GM23338 (cell line): ENCODE data around the gene NAALADL2. TPM values are rescaled to one million over a fixed set of nuclear protein-coding genes. Genes with fewer than 3 reads are reported as not detected.

Experiments used
- ATAC-seq: fragments of 200-7000 bp; cut with Tn5 transposase; 3 replicates; pipeline ENCODE4 v1.9.1; 2020
- DNase-seq: peaks from one replicate; pipeline ENCODE4 v3.0.0-alpha.2; 2015; ENCODE audit warnings: low spot score
- H2AFZ ChIP-seq: fragments of 200-600 bp; sonication (generic); 2 replicates; pipeline ENCODE4 v1.8.0; 2016; ENCODE audit warnings: antibody characterized with exemption, mild to moderate bottlenecking, moderate library complexity
- H3F3A ChIP-seq: fragments of 200-600 bp; sonication (generic); replicated peaks from 2 replicates; pipeline ENCODE4 v1.8.0; 2017; ENCODE audit warnings: antibody characterized with exemption, mixed run types, low read depth
- H3K27ac ChIP-seq: fragments of 200-600 bp; sonication (generic); 2 replicates; pipeline ENCODE4 v1.6.1; 2016; ENCODE audit warnings: low read depth
- H3K27me3 ChIP-seq: fragments of 200-600 bp; sonication (generic); 2 replicates; pipeline ENCODE4 v1.8.0; 2016; ENCODE audit warnings: mild to moderate bottlenecking, mixed run types, moderate library complexity; ENCODE audit not compliant: insufficient read depth
- H3K36me3 ChIP-seq: fragments of 200-600 bp; sonication (generic); 2 replicates; pipeline ENCODE4 v1.8.0; 2016; ENCODE audit warnings: mild to moderate bottlenecking; ENCODE audit not compliant: insufficient read depth
- H3K4me1 ChIP-seq: fragments of 200-600 bp; sonication (generic); 2 replicates; pipeline ENCODE4 v1.8.0; 2016; ENCODE audit warnings: mild to moderate bottlenecking, moderate library complexity; ENCODE audit not compliant: insufficient read depth
- H3K4me2 ChIP-seq: fragments of 200-600 bp; sonication (generic); 2 replicates; pipeline ENCODE4 v1.7.1; 2017; ENCODE audit warnings: mixed run types
- H3K4me3 ChIP-seq: fragments of 200-600 bp; sonication (generic); 2 replicates; pipeline ENCODE4 v1.6.1; 2016; ENCODE audit warnings: mixed run types
- H3K79me2 ChIP-seq: fragments of 200-600 bp; sonication (generic); replicated peaks from 2 replicates; pipeline ENCODE4 v1.8.0; 2017; ENCODE audit warnings: mild to moderate bottlenecking; ENCODE audit not compliant: insufficient read depth
- H3K9me2 ChIP-seq: fragments of 200-600 bp; sonication (generic); 2 replicates; pipeline ENCODE4 v1.8.0; 2017; ENCODE audit not compliant: insufficient read depth
- H4K20me1 ChIP-seq: fragments of 200-600 bp; sonication (generic); replicated peaks from 2 replicates; pipeline ENCODE4 v1.8.0; 2017; ENCODE audit warnings: mild to moderate bottlenecking; ENCODE audit not compliant: insufficient read depth
- H3K27ac Mint-ChIP-seq: 2 replicates; pipeline ENCODE4 v1.8.0; 2020; ENCODE audit warnings: inconsistent platforms, mild to moderate bottlenecking, moderate library complexity, mixed read lengths
- H3K27me3 Mint-ChIP-seq: 3 replicates; pipeline ENCODE4 v1.8.0; 2022; ENCODE audit warnings: low read depth, mild to moderate bottlenecking, moderate library complexity, mixed read lengths, inconsistent platforms; ENCODE audit not compliant: insufficient read depth, poor library complexity
- H3K36me3 Mint-ChIP-seq: 3 replicates; pipeline ENCODE4 v1.8.0; 2021; ENCODE audit warnings: low read depth, mild to moderate bottlenecking, inconsistent platforms, moderate library complexity, mixed read lengths
- H3K4me1 Mint-ChIP-seq: 3 replicates; pipeline ENCODE4 v1.8.0; 2020; ENCODE audit warnings: mild to moderate bottlenecking, inconsistent platforms, mixed read lengths
- H3K4me3 Mint-ChIP-seq: 3 replicates; pipeline ENCODE4 v1.8.0; 2021; ENCODE audit warnings: moderate library complexity, mild to moderate bottlenecking, inconsistent platforms, mixed read lengths
- H3K9me3 Mint-ChIP-seq: 3 replicates; pipeline ENCODE4 v1.8.0; 2020; ENCODE audit warnings: moderate library complexity, mild to moderate bottlenecking, inconsistent platforms, mixed read lengths
- CREB1 ChIP-seq: fragments of 250-450 bp; sonication (Bioruptor Pico); IDR thresholded peaks from 2 replicates; pipeline ENCODE4 v1.5.0; 2020; ENCODE audit warnings: low read depth, mild to moderate bottlenecking, moderate library complexity
- ETS1 ChIP-seq: IDR thresholded peaks from 2 replicates; pipeline ENCODE4 v1.6.1; 2016; ENCODE audit warnings: antibody characterized with exemption
- EZH2 ChIP-seq: fragments of 200-600 bp; sonication (generic); IDR thresholded peaks from one replicate; pipeline ENCODE4 v1.8.0; 2017; ENCODE audit warnings: antibody characterized with exemption, mild to moderate bottlenecking, low read depth; ENCODE audit not compliant: unreplicated experiment
- EZH2phosphoT487 ChIP-seq: fragments of 200-600 bp; sonication (generic); IDR thresholded peaks from one replicate; pipeline ENCODE4 v1.8.1; 2018; ENCODE audit warnings: antibody characterized with exemption; ENCODE audit not compliant: unreplicated experiment
- JUNB ChIP-seq: IDR thresholded peaks from one replicate; pipeline ENCODE4 v1.6.1; 2016; ENCODE audit warnings: antibody characterized with exemption; ENCODE audit not compliant: unreplicated experiment
- NANOG ChIP-seq: IDR thresholded peaks from 2 replicates; pipeline ENCODE4 v1.6.1; 2016; ENCODE audit warnings: antibody characterized with exemption, borderline replicate concordance
- REST ChIP-seq: IDR thresholded peaks from one replicate; pipeline ENCODE4 v1.6.1; 2018; ENCODE audit warnings: antibody characterized with exemption; ENCODE audit not compliant: unreplicated experiment
- ZNF331 ChIP-seq: fragments of 250-450 bp; sonication (Bioruptor Pico); IDR thresholded peaks from 2 replicates; pipeline ENCODE4 v1.5.0; 2020; ENCODE audit warnings: low read depth, mild to moderate bottlenecking, moderate library complexity
- polyA plus RNA-seq: library from polyadenylated mRNA; unstranded; fragments of >200 nt; fragmentation: Nextera tagmentation; extraction: Ambion mirVana; gene quantifications from 2 replicates; pipeline ENCODE4 v1.2.1, GENCODE V29; 2016
- total RNA-seq: library from RNA; depleted of rRNA; stranded (reverse); fragments of >200 nt; shearing (Covaris generic); gene quantifications from 2 replicates; pipeline ENCODE4 v1.2.3, GENCODE V29; 2014
- TF ChIP-seq, protein P1 (sequence below): fragments of 250-450 bp; sonication (Bioruptor Pico); IDR thresholded peaks from 2 replicates; pipeline ENCODE4 v1.5.0; 2020; ENCODE audit warnings: mild to moderate bottlenecking, moderate library complexity

The NAALADL2 gene
- total and polyA plus RNA-seq, 2 experiments from 2014 or later, result 1.6 to 2.6 TPM

DNA sequence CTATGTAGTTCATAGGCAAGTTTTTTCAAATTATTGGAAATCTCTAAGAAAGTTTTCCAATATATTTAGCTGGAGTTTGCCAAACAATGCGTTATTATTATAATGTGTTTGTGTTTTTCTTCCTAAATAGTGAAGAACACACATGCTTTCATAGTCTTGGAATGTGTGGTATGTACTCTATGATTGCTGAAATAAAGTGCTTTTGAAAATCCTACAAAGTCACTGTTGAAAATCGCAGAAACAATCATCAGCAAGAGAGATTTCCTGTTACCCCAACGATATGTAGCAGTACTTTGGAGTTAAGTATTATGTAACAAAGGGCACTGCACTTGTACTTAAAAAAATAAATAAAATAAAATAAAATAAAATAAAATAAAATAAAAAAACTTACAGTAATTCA lies 796.2 kb downstream of the NAALADL2 start:
- TF ChIP-seq JUNB (no peak), EZH2 (no peak), ETS1 (no peak), ZNF331 (CRISPR knock-in tag) (no peak), REST (no peak), CREB1 (CRISPR knock-in tag) (no peak), EZH2phosphoT487 (no peak), NANOG (no peak)
- TF ChIP-seq, protein P1, sequence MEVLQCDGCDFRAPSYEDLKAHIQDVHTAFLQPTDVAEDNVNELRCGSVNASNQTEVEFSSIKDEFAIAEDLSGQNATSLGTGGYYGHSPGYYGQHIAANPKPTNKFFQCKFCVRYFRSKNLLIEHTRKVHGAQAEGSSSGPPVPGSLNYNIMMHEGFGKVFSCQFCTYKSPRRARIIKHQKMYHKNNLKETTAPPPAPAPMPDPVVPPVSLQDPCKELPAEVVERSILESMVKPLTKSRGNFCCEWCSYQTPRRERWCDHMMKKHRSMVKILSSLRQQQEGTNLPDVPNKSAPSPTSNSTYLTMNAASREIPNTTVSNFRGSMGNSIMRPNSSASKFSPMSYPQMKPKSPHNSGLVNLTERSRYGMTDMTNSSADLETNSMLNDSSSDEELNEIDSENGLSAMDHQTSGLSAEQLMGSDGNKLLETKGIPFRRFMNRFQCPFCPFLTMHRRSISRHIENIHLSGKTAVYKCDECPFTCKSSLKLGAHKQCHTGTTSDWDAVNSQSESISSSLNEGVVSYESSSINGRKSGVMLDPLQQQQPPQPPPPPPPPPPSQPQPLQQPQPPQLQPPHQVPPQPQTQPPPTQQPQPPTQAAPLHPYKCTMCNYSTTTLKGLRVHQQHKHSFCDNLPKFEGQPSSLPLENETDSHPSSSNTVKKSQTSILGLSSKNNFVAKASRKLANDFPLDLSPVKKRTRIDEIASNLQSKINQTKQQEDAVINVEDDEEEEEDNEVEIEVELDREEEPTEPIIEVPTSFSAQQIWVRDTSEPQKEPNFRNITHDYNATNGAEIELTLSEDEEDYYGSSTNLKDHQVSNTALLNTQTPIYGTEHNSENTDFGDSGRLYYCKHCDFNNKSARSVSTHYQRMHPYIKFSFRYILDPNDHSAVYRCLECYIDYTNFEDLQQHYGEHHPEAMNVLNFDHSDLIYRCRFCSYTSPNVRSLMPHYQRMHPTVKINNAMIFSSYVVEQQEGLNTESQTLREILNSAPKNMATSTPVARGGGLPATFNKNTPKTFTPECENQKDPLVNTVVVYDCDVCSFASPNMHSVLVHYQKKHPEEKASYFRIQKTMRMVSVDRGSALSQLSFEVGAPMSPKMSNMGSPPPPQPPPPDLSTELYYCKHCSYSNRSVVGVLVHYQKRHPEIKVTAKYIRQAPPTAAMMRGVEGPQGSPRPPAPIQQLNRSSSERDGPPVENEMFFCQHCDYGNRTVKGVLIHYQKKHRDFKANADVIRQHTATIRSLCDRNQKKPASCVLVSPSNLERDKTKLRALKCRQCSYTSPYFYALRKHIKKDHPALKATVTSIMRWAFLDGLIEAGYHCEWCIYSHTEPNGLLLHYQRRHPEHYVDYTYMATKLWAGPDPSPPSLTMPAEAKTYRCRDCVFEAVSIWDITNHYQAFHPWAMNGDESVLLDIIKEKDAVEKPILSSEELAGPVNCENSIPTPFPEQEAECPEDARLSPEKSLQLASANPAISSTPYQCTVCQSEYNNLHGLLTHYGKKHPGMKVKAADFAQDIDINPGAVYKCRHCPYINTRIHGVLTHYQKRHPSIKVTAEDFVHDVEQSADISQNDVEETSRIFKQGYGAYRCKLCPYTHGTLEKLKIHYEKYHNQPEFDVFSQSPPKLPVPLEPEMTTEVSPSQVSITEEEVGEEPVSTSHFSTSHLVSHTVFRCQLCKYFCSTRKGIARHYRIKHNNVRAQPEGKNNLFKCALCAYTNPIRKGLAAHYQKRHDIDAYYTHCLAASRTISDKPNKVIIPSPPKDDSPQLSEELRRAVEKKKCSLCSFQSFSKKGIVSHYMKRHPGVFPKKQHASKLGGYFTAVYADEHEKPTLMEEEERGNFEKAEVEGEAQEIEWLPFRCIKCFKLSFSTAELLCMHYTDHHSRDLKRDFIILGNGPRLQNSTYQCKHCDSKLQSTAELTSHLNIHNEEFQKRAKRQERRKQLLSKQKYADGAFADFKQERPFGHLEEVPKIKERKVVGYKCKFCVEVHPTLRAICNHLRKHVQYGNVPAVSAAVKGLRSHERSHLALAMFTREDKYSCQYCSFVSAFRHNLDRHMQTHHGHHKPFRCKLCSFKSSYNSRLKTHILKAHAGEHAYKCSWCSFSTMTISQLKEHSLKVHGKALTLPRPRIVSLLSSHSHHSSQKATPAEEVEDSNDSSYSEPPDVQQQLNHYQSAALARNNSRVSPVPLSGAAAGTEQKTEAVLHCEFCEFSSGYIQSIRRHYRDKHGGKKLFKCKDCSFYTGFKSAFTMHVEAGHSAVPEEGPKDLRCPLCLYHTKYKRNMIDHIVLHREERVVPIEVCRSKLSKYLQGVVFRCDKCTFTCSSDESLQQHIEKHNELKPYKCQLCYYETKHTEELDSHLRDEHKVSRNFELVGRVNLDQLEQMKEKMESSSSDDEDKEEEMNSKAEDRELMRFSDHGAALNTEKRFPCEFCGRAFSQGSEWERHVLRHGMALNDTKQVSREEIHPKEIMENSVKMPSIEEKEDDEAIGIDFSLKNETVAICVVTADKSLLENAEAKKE, result no peak

More for the DNA sequence above, 796.2 kb downstream of the NAALADL2 start:
- Histone ChIP-seq H3K4me2 (no peak overlapping the region), H3K4me1 (peaks cover 4% of the 10 kb centered on the region; the same call in 1 of the 2 replicates), H3K27me3 (no peaks in the 10 kb centered on the region), H3K79me2 (no peaks in the 10 kb centered on the region), H3K4me3 (no peak overlapping the region), H3K36me3 (no peaks in the 10 kb centered on the region), H4K20me1 (no peaks in the 10 kb centered on the region), H3K9me2 (no peaks in the 10 kb centered on the region), H3K27ac (no peak overlapping the region), H2AFZ (no peak overlapping the region), H3F3A (no peaks in the 10 kb centered on the region)
- H3K27me3 Mint-ChIP-seq, result no peaks in the 10 kb centered on the region
- H3K4me1 Mint-ChIP-seq, result no peaks in the 10 kb centered on the region
- no peaks in the 10 kb centered on the region for H3K9me3 Mint-ChIP-seq
- no peak for DNase-seq
- no peak overlapping the region for H3K27ac Mint-ChIP-seq
- H3K36me3 Mint-ChIP-seq, result no peaks in the 10 kb centered on the region
- no peak for ATAC-seq
- H3K4me3 Mint-ChIP-seq, result no peak overlapping the region
